Forelimb muscle (tissue), 1 donor: Measurements from ENCODE around the gene SDR39U1. TPM values are rescaled to one million over a fixed set of nuclear protein-coding genes. Genes with fewer than 3 reads are reported as not detected.
"Not testable (repeated sequence)": the region's sequence is repeated elsewhere in the genome, so short reads cannot be mapped to it uniquely, and the experiment has no call there.

Experiments used
- DNase-seq: peaks from one replicate; pipeline ENCODE4 v3.0.0-alpha.2; 2013; ENCODE audit warnings: low read depth
- polyA plus RNA-seq: library from polyadenylated mRNA; unstranded; fragments of 120-200 nt; gene quantifications from one replicate; pipeline ENCODE4 v1.2.1, GENCODE V29; 2013; ENCODE audit not compliant: insufficient read length

Gene SDR39U1, protein sequence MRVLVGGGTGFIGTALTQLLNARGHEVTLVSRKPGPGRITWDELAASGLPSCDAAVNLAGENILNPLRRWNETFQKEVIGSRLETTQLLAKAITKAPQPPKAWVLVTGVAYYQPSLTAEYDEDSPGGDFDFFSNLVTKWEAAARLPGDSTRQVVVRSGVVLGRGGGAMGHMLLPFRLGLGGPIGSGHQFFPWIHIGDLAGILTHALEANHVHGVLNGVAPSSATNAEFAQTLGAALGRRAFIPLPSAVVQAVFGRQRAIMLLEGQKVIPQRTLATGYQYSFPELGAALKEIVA
- 54.1 TPM for polyA plus RNA-seq

- DNase-seq: peak; percentile 100
Observed at GRCh38 chr14:24442240-24443052, at the start of gene SDR39U1. Gene SDR39U1, minus strand, starts transcription at chr14:24442776. Its CDS starts 7 bp downstream, at chr14:24442769.

GRCh38 chr14:24491586-24492408 is 49.2 kb upstream of the SDR39U1 start:
- not testable (repeated sequence) for DNase-seq

DNA sequence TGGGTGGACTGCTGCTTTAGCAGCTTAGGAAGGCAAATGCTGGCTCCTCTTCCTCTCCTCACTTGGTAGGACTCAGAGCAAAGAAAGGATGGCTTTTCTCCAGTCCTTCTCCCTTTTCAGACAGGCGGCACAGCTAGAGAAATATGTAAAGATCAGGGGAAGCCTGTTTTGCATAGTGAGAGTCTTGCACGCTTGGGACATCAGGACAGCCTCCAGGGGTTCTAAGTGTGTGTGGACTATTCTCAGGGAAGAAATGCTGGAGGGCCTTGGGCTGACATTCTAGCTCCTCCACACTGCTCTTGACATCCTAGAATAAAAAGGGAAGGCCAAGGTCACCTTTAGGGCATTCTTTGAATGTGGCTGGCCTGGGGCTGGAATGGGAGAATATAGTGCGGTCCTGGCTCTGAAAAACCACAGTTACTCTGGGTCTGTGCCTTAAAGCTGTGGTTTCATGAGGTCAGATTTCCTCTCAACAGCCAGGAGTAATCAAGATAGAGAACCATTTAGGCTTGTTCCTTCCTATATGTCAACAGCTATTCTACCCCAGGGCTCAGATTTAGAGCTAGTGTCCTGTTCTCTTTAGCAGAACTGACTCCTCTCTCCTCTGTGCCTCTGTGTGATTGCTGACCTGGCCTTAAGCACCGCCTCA is 41.2 kb upstream of the SDR39U1 start:
- DNase-seq: no peak

GRCh38 chr14:24482699-24483303 is 40.2 kb upstream of the SDR39U1 start:
- not testable (repeated sequence) for DNase-seq

DNA sequence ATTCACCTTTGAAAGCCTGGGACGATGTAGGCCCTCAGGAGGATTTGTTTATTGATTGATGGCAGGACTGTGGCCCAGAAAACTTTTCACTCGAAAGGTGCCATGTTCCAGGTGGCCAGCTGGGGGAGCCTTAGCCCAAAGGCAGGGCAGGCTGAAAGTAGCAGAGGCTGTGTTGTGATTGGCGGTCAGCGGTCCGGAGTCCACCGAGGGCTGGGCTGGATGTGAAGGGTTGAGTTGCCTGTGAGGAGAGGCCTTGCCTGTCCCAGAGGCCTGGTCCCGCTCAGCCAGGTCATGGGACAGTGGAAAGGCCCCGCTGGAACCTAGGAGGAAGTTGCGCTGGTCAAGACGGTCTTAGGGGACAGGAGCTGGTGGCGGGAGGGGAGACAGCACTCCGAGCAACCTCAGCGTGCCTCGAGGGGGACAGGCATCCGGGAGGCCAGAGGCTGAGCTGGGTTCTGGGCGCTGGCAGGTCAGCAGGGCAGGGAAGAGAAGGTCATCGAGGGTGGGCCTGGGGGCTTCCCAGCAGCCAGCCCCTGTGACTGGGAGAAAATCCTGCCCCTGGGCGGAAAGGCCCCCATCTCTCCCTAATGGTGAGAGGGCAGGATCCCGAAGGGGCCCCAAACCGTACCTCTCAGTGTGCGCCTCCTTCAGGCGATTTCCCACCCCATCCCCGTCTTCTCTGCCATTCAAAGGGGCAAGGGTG is 39.2 kb upstream of the SDR39U1 start:
- DNase-seq: no peak

DNA sequence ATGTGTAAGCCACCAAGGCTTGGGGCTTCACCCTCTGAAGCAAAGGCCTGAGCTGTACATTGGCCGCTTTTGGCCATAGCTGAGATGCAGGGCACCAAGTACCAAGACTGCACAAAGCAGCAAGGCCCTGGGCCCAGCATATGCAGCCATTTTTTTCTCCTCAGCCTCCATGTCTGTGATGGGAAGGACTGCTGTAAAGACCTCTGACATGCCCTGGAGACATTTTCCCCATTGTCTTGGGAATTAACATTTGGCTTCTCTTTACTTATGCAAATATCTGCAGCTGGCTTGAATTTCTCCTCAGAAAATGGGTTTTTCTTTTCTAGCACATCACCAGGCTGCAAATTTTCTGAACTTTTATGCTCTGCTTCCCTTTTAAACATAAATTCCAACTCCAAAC is 37.4 kb upstream of the SDR39U1 start:
- not testable (repeated sequence) for DNase-seq

DNA sequence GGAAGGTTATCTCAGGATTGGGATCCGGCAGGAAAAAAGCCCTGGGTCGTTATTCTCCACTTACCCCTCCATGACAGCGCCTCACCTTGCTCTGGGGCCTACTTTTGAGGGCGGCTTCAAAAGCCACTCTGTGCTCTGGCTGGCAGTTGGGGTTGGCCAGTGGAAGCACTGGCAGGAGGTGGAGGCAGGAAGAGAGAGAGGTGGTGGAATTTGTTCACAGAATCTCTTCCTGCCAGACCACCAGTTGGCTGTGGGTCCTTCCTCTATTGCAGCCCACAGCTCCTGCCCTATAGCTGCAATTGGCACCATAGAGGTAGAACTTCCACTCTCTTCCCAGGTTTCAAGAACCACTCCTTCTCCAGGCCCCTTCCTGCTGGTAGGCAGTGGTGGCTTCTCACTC is 32.7 kb upstream of the SDR39U1 start:
- DNase-seq: no peak

GRCh38 chr14:24473211-24473610 is 30.6 kb upstream of the SDR39U1 start:
- no peak for DNase-seq

DNA sequence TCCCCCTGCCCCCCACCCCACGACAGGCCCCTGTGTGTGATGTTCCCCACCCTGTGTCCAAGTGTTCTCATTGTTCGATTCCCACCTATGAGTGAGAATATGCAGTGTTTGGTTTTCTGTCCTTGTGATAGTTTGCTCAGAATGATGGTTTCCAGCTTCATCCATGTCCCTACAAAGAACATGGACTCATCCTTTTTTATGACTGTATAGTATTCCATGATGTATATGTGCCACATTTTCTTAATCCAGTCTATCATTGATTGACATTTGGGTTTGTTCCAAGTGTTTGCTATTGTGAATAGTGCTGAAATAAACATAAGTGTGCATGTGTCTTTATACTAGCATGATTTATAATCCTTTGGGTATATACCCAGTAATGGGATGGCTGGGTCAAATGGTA is 27.9 kb upstream of the SDR39U1 start:
- DNase-seq: not testable (repeated sequence)

- no peak for DNase-seq
Observed at GRCh38 chr14:24465805-24466204, 23.2 kb upstream of the SDR39U1 start.

- DNase-seq: no peak
Observed at GRCh38 chr14:24465368-24465767, 22.8 kb upstream of the SDR39U1 start.

- no peak for DNase-seq
Observed at GRCh38 chr14:24463884-24464785, 21.6 kb upstream of the SDR39U1 start.

GRCh38 chr14:24463017-24463883 is 20.7 kb upstream of the SDR39U1 start:
- no peak for DNase-seq

GRCh38 chr14:24461336-24461735 is 18.8 kb upstream of the SDR39U1 start:
- no peak for DNase-seq

GRCh38 chr14:24459331-24459730 is 16.8 kb upstream of the SDR39U1 start:
- no peak for DNase-seq

- DNase-seq: no peak
Observed at GRCh38 chr14:24458736-24459135, 16.2 kb upstream of the SDR39U1 start.

- DNase-seq: no peak
Observed at GRCh38 chr14:24456980-24457379, 14.4 kb upstream of the SDR39U1 start.

GRCh38 chr14:24450828-24451227 is 8.3 kb upstream of the SDR39U1 start:
- not testable (repeated sequence) for DNase-seq
